GM12878 (cell line): ENCODE results near the gene EHMT2. TPM values are rescaled to one million over a fixed set of nuclear protein-coding genes. Genes with fewer than 3 reads are reported as not detected.

Experiments
- ATAC-seq: fragments of 200-7000 bp; cut with Tn5 transposase; 3 replicates; pipeline ENCODE4 v1.9.1; 2020; ENCODE audit warnings: mild to moderate bottlenecking, moderate library complexity
- BruUV-seq: library from RNA; stranded (reverse); fragments of 400-500 nt; replicated peaks from 2 replicates; lab custom pipeline; 2021; lab: Mats Ljungman, UMichigan
- CTCF ChIA-PET: fragments of 300-600 bp; sonication (Branson Sonifier 250); formaldehyde crosslinking; extraction: SDS; loops from one replicate; lab custom pipeline; 2021; ENCODE audit warnings: inconsistent platforms; lab: Yijun Ruan, JAX
- POLR2A ChIA-PET: fragments of 350-600 bp; formaldehyde crosslinking; extraction: SDS; loops from one replicate; lab custom pipeline; 2021; ENCODE audit warnings: inconsistent platforms; lab: Charles Lee
- RAD21 ChIA-PET: fragments of 300-600 bp; sonication (Branson Sonifier 250); formaldehyde crosslinking; loops from one replicate; lab custom pipeline; 2023; ENCODE audit warnings: antibody characterized with exemption; ENCODE audit not compliant: unreplicated experiment; lab: Charles Lee
- SMC1A ChIA-PET: fragments of 300-600 bp; sonication (Branson Sonifier 250); formaldehyde crosslinking; loops from one replicate; lab custom pipeline; 2023; ENCODE audit not compliant: unreplicated experiment, uncharacterized antibody; lab: Charles Lee
- DNase-seq: peaks from one replicate; pipeline ENCODE4 v3.0.0-alpha.2; 2011; ENCODE audit warnings: low read depth, low spot score
- FAIRE-seq: peaks from 3 replicates; lab custom pipeline; 2011; peaks lifted over from hg19 to GRCh38; lab: Jason Lieb, UNC
- H2AFZ ChIP-seq: 2 replicates; pipeline ENCODE4 v1.6.0; 2011; ENCODE audit warnings: low read depth, low read length, control low read depth; ENCODE audit not compliant: control insufficient read depth
- H3K27ac ChIP-seq: 2 replicates; pipeline ENCODE4 v1.5.1; 2011; ENCODE audit warnings: control low read depth; ENCODE audit not compliant: control insufficient read depth, insufficient read depth
- H3K27me3 ChIP-seq, 2 experiments: replicated peaks in 1 of 2; 2 replicates each; pipeline versions ENCODE4 v1.6.0 to v1.6.1; 2011; ENCODE audit warnings: low read length in 1 of 2; ENCODE audit not compliant: control insufficient read depth in 2 of 2, insufficient read depth in 2 of 2
- H3K36me3 ChIP-seq, 2 experiments: 2 replicates each; pipeline ENCODE4 v1.5.1; 2011; ENCODE audit warnings: low read length in 1 of 2; ENCODE audit not compliant: control insufficient read depth in 2 of 2, insufficient read depth in 2 of 2
- H3K4me1 ChIP-seq: 2 replicates; pipeline ENCODE4 v1.6.1; 2011; ENCODE audit warnings: mild to moderate bottlenecking, low read length, moderate library complexity, mixed read lengths; ENCODE audit not compliant: control insufficient read depth, insufficient read depth
- H3K4me2 ChIP-seq: 2 replicates; pipeline ENCODE4 v1.6.0; 2011; ENCODE audit warnings: control low read depth; ENCODE audit not compliant: control insufficient read depth, insufficient read depth
- H3K4me3 ChIP-seq: fragments of 200-600 bp; sonication (generic); 2 replicates; pipeline ENCODE4 v1.5.1; 2016
- H3K79me2 ChIP-seq: 2 replicates; pipeline ENCODE4 v1.6.0; 2011; ENCODE audit warnings: low read length; ENCODE audit not compliant: control insufficient read depth, insufficient read depth
- H3K9ac ChIP-seq: 2 replicates; pipeline ENCODE4 v1.8.0; 2011; ENCODE audit warnings: low read length, control low read depth, mixed read lengths; ENCODE audit not compliant: control insufficient read depth, insufficient read depth
- H3K9me3 ChIP-seq: replicated peaks from 3 replicates; pipeline ENCODE4 v1.5.1; 2011; ENCODE audit warnings: mild to moderate bottlenecking, low read length; ENCODE audit not compliant: control insufficient read depth, insufficient read depth
- H4K20me1 ChIP-seq: 2 replicates; pipeline ENCODE4 v1.6.0; 2011; ENCODE audit not compliant: control insufficient read depth, insufficient read depth
- CBFB ChIP-seq: IDR thresholded peaks from 2 replicates; pipeline ENCODE4 v1.6.1; 2016; ENCODE audit warnings: antibody characterized with exemption, low read depth
- CHD1 ChIP-seq: IDR thresholded peaks from 2 replicates; pipeline ENCODE4 v1.6.1; 2012; ENCODE audit warnings: low read depth, low read length, improper control_type of control experiment
- KLF5 ChIP-seq: fragments of 450-650 bp; IDR thresholded peaks from 2 replicates; pipeline ENCODE4 v1.6.1; 2014; ENCODE audit warnings: mild to moderate bottlenecking; ENCODE audit not compliant: partially characterized antibody
- MTA2 ChIP-seq: fragments of 450-650 bp; IDR thresholded peaks from 2 replicates; pipeline ENCODE4 v1.6.1; 2016; ENCODE audit warnings: low read depth, mild to moderate bottlenecking, moderate library complexity
- NR2C2 ChIP-seq: IDR thresholded peaks from 2 replicates; pipeline ENCODE4 v1.6.1; 2011; ENCODE audit warnings: borderline replicate concordance, low read depth; ENCODE audit not compliant: control insufficient read depth, insufficient read length
- RAD21 ChIP-seq: IDR thresholded peaks from 2 replicates; pipeline ENCODE4 v1.6.1; 2011; ENCODE audit warnings: mild to moderate bottlenecking, low read depth, low read length, moderate library complexity; ENCODE audit not compliant: insufficient read depth
- RUNX3 ChIP-seq: IDR thresholded peaks from 2 replicates; pipeline ENCODE4 v1.6.1; 2012; ENCODE audit warnings: low read length, inconsistent platforms
- SREBF1 ChIP-seq: IDR thresholded peaks from 2 replicates; pipeline ENCODE4 v1.6.1; 2012; ENCODE audit warnings: mild to moderate bottlenecking, low read length
- STAT3 ChIP-seq: IDR thresholded peaks from 2 replicates; pipeline ENCODE4 v1.6.1; 2011; ENCODE audit warnings: low read depth, low read length, improper control_type of control experiment
- TCF7 ChIP-seq: IDR thresholded peaks from 2 replicates; pipeline ENCODE4 v1.6.1; 2014; ENCODE audit warnings: antibody characterized with exemption, borderline replicate concordance
- WGBS: methylation state at CpG from one replicate; pipeline ENCODE4 v1.1.6; 2016; ENCODE audit warnings: low lambda C conversion rate; ENCODE audit not compliant: insufficient replicate concordance, insufficient coverage; ENCODE audit errors: missing lambda C conversion rate; 5-methylcytosine and 5-hydroxymethylcytosine counted together
- in situ Hi-C: fragments of 300-500 bp; cut with MboI; formaldehyde crosslinking; loops from 9 replicates; pipeline ENCODE4 v1.14.3; 2018; ENCODE audit warnings: mixed read lengths
- intact Hi-C: fragments of 100-400 bp; cut with micrococcal nuclease; formaldehyde crosslinking; loops from one replicate; pipeline ENCODE4 v1.14.2; 2022; ENCODE audit not compliant: unreplicated experiment
- polyA plus RNA-seq, 11 experiments: library from polyadenylated mRNA; depleted of rRNA in 4 of 11; unstranded in 6 of 11; stranded (reverse) in 5 of 11; fragments of >200 nt; fragmentation: Nextera tagmentation in 4 of 11; fragmentation: Illumina TruSeq in 1 of 11; extraction: Ambion mirVana in 4 of 11; extraction: Trizol in 1 of 11; gene quantifications; 1 replicate in 1 of 11; 2 replicates in 10 of 11; pipeline versions ENCODE4 v1.2.1 to v1.2.3, GENCODE V29; 2011 to 2016; ENCODE audit warnings: inconsistent platforms in 2 of 11, missing spikeins in 2 of 11, low read depth in 1 of 11
- total RNA-seq, 4 experiments: library from RNA; depleted of rRNA in 3 of 4; stranded (reverse); fragments of >200 nt in 3 of 4; fragmentation: Illumina TruSeq in 1 of 4; extraction: Trizol in 1 of 4; gene quantifications; 2 replicates each; pipeline versions ENCODE4 v1.2.1 to v1.2.3, GENCODE V29; 2013 to 2021

EHMT2 gene
- total and polyA plus RNA-seq, 10 of the 15 experiments (the other 5 are each of a cell fraction or from before 2014, with no cell fraction given): 1.7 to 53.2 (median 36.3) TPM

GRCh38 chr6:31927242-31927862 is 29.9 kb upstream of the EHMT2 start, which contains the start of gene C2:
TSS of gene C2 (plus strand) at chr6:31927717. CDS start at chr6:31927753, 36 bp downstream.
- ChIA-PET SMC1A (no interaction called here), RAD21 (no interaction called here), POLR2A (no interaction called here), CTCF (interaction anchor here (1.0 kb wide), 1 partner anchor 191 kb away, joined by 3 read pairs; no protein-coding TSS in a partner anchor)
- in situ Hi-C loops (no loop called here), intact Hi-C loops (no loop called here)
- Histone ChIP-seq H3K4me2 (no peak within 1 kb of the TSS), H3K27ac (no peak within 1 kb of the TSS), H3K4me1 (no peaks in the 10 kb centered on the region), H2AFZ (no peak within 1 kb of the TSS), H4K20me1 (no peaks in the 10 kb centered on the region), H3K9me3 (peaks cover 1% of the 10 kb centered on the region; the same call in 1 of the 3 replicates), H3K27me3 (no peaks in the 10 kb centered on the region), H3K36me3 (no peaks in the 10 kb centered on the region), H3K9ac (no peak within 1 kb of the TSS), H3K4me3 (no peak within 1 kb of the TSS), H3K79me2 (no peaks in the 10 kb centered on the region)
- 46% methylated on average over 11 of the region's 11 CpGs for WGBS
- BruUV-seq: no TSS peak
- no peak for TF ChIP-seq MTA2
- TF ChIP-seq TCF7: no peak
- TF ChIP-seq CBFB: no peak
- no peak for TF ChIP-seq STAT3
- no peak for TF ChIP-seq SREBF1
- no peak for TF ChIP-seq RUNX3
- no peak for TF ChIP-seq CHD1
- TF ChIP-seq NR2C2: no peak
- TF ChIP-seq KLF5: no peak
- TF ChIP-seq RAD21: no peak
- no peak for DNase-seq
- ATAC-seq: no peak
- no peak for FAIRE-seq
